Activated CD4-positive, alpha-beta T cell treated with anti-CD3 and anti-CD28 coated beads for 1 hour (primary cell): Measurements from ENCODE around the gene MARF1.
"Not testable (repeated sequence)": the region's sequence is repeated elsewhere in the genome, so short reads cannot be mapped to it uniquely, and the experiment has no call there.

ENCODE experiments used
- DNase-seq: peaks from one replicate; pipeline ENCODE4 v3.0.0-alpha.2; 2020

Gene MARF1

GRCh38 chr16:15653227-15653626 is 10.3 kb upstream of the MARF1 start:
- DNase-seq = no peak

GRCh38 chr16:15652293-15653001 is 9.5 kb upstream of the MARF1 start:
- DNase-seq = no peak

GRCh38 chr16:15650698-15651171 is 7.8 kb upstream of the MARF1 start:
- no peak for DNase-seq

GRCh38 chr16:15650019-15650697 is 7.2 kb upstream of the MARF1 start, which contains the start of gene NDE1:
TSS of gene NDE1 (plus strand) at chr16:15650245. CDS start at chr16:15664779, 14,534 bp downstream.
- DNase-seq = peak; percentile 74

- no peak for DNase-seq
These were observed 6.7 kb upstream of the MARF1 start for GRCh38 chr16:15649727-15650018.

GRCh38 chr16:15649311-15649710 is 6.4 kb upstream of the MARF1 start:
- DNase-seq = not testable (repeated sequence)

GRCh38 chr16:15648135-15648730 is 5.3 kb upstream of the MARF1 start:
- no peak for DNase-seq

GRCh38 chr16:15647294-15648014 is 4.5 kb upstream of the MARF1 start:
- no peak for DNase-seq

GRCh38 chr16:15646557-15647293 is 3.8 kb upstream of the MARF1 start:
- not testable (repeated sequence) for DNase-seq

- not testable (repeated sequence) for DNase-seq
These were observed 2.1 kb upstream of the MARF1 start for GRCh38 chr16:15644962-15645465.

- no peak for DNase-seq
These were observed 1.5 kb upstream of the MARF1 start for GRCh38 chr16:15644267-15644961.

- DNase-seq = no peak
These were observed 944 bp upstream of the MARF1 start for GRCh38 chr16:15643946-15644250.

- DNase-seq = peak; percentile 71
These were observed 352 bp downstream of the MARF1 start for GRCh38 chr16:15642557-15643047.

- no peak for DNase-seq
These were observed 999 bp downstream of the MARF1 start for GRCh38 chr16:15641753-15642556.

- DNase-seq = no peak
These were observed 2.0 kb downstream of the MARF1 start for GRCh38 chr16:15640966-15641365.

GRCh38 chr16:15639061-15639568 is 3.8 kb downstream of the MARF1 start:
- no peak for DNase-seq

GRCh38 chr16:15636392-15636873 is 6.5 kb downstream of the MARF1 start:
- DNase-seq = no peak

GRCh38 chr16:15635926-15636325 is 7.0 kb downstream of the MARF1 start:
- DNase-seq = no peak

- DNase-seq = no peak
These were observed 11.1 kb downstream of the MARF1 start for GRCh38 chr16:15631730-15632409.

GRCh38 chr16:15621889-15622288 is 21.1 kb downstream of the MARF1 start:
- no peak for DNase-seq
